GM23338 (cell line): ENCODE data around the gene CSTB. TPM values are rescaled to one million over a fixed set of nuclear protein-coding genes. Genes with fewer than 3 reads are reported as not detected.

Experiments used
- ATAC-seq: fragments of 200-7000 bp; cut with Tn5 transposase; 3 replicates; pipeline ENCODE4 v1.9.1; 2020
- DNase-seq: peaks from one replicate; pipeline ENCODE4 v3.0.0-alpha.2; 2015; ENCODE audit warnings: low spot score
- H2AFZ ChIP-seq: fragments of 200-600 bp; sonication (generic); 2 replicates; pipeline ENCODE4 v1.8.0; 2016; ENCODE audit warnings: antibody characterized with exemption, mild to moderate bottlenecking, moderate library complexity
- H3F3A ChIP-seq: fragments of 200-600 bp; sonication (generic); replicated peaks from 2 replicates; pipeline ENCODE4 v1.8.0; 2017; ENCODE audit warnings: antibody characterized with exemption, mixed run types, low read depth
- H3K27ac ChIP-seq: fragments of 200-600 bp; sonication (generic); 2 replicates; pipeline ENCODE4 v1.6.1; 2016; ENCODE audit warnings: low read depth
- H3K27me3 ChIP-seq: fragments of 200-600 bp; sonication (generic); 2 replicates; pipeline ENCODE4 v1.8.0; 2016; ENCODE audit warnings: mild to moderate bottlenecking, mixed run types, moderate library complexity; ENCODE audit not compliant: insufficient read depth
- H3K36me3 ChIP-seq: fragments of 200-600 bp; sonication (generic); 2 replicates; pipeline ENCODE4 v1.8.0; 2016; ENCODE audit warnings: mild to moderate bottlenecking; ENCODE audit not compliant: insufficient read depth
- H3K4me1 ChIP-seq: fragments of 200-600 bp; sonication (generic); 2 replicates; pipeline ENCODE4 v1.8.0; 2016; ENCODE audit warnings: mild to moderate bottlenecking, moderate library complexity; ENCODE audit not compliant: insufficient read depth
- H3K4me2 ChIP-seq: fragments of 200-600 bp; sonication (generic); 2 replicates; pipeline ENCODE4 v1.7.1; 2017; ENCODE audit warnings: mixed run types
- H3K4me3 ChIP-seq: fragments of 200-600 bp; sonication (generic); 2 replicates; pipeline ENCODE4 v1.6.1; 2016; ENCODE audit warnings: mixed run types
- H3K79me2 ChIP-seq: fragments of 200-600 bp; sonication (generic); replicated peaks from 2 replicates; pipeline ENCODE4 v1.8.0; 2017; ENCODE audit warnings: mild to moderate bottlenecking; ENCODE audit not compliant: insufficient read depth
- H3K9me2 ChIP-seq: fragments of 200-600 bp; sonication (generic); 2 replicates; pipeline ENCODE4 v1.8.0; 2017; ENCODE audit not compliant: insufficient read depth
- H4K20me1 ChIP-seq: fragments of 200-600 bp; sonication (generic); replicated peaks from 2 replicates; pipeline ENCODE4 v1.8.0; 2017; ENCODE audit warnings: mild to moderate bottlenecking; ENCODE audit not compliant: insufficient read depth
- H3K27ac Mint-ChIP-seq: 2 replicates; pipeline ENCODE4 v1.8.0; 2020; ENCODE audit warnings: inconsistent platforms, mild to moderate bottlenecking, moderate library complexity, mixed read lengths
- H3K27me3 Mint-ChIP-seq: 3 replicates; pipeline ENCODE4 v1.8.0; 2022; ENCODE audit warnings: low read depth, mild to moderate bottlenecking, moderate library complexity, mixed read lengths, inconsistent platforms; ENCODE audit not compliant: insufficient read depth, poor library complexity
- H3K36me3 Mint-ChIP-seq: 3 replicates; pipeline ENCODE4 v1.8.0; 2021; ENCODE audit warnings: low read depth, mild to moderate bottlenecking, inconsistent platforms, moderate library complexity, mixed read lengths
- H3K4me1 Mint-ChIP-seq: 3 replicates; pipeline ENCODE4 v1.8.0; 2020; ENCODE audit warnings: mild to moderate bottlenecking, inconsistent platforms, mixed read lengths
- H3K4me3 Mint-ChIP-seq: 3 replicates; pipeline ENCODE4 v1.8.0; 2021; ENCODE audit warnings: moderate library complexity, mild to moderate bottlenecking, inconsistent platforms, mixed read lengths
- H3K9me3 Mint-ChIP-seq: 3 replicates; pipeline ENCODE4 v1.8.0; 2020; ENCODE audit warnings: moderate library complexity, mild to moderate bottlenecking, inconsistent platforms, mixed read lengths
- CREB1 ChIP-seq: fragments of 250-450 bp; sonication (Bioruptor Pico); IDR thresholded peaks from 2 replicates; pipeline ENCODE4 v1.5.0; 2020; ENCODE audit warnings: low read depth, mild to moderate bottlenecking, moderate library complexity
- EZH2 ChIP-seq: fragments of 200-600 bp; sonication (generic); IDR thresholded peaks from one replicate; pipeline ENCODE4 v1.8.0; 2017; ENCODE audit warnings: antibody characterized with exemption, mild to moderate bottlenecking, low read depth; ENCODE audit not compliant: unreplicated experiment
- EZH2phosphoT487 ChIP-seq: fragments of 200-600 bp; sonication (generic); IDR thresholded peaks from one replicate; pipeline ENCODE4 v1.8.1; 2018; ENCODE audit warnings: antibody characterized with exemption; ENCODE audit not compliant: unreplicated experiment
- JUNB ChIP-seq: IDR thresholded peaks from one replicate; pipeline ENCODE4 v1.6.1; 2016; ENCODE audit warnings: antibody characterized with exemption; ENCODE audit not compliant: unreplicated experiment
- NANOG ChIP-seq: IDR thresholded peaks from 2 replicates; pipeline ENCODE4 v1.6.1; 2016; ENCODE audit warnings: antibody characterized with exemption, borderline replicate concordance
- POLR2AphosphoS5 ChIP-seq: IDR thresholded peaks from 2 replicates; pipeline ENCODE4 v1.6.1; 2016; ENCODE audit warnings: antibody characterized with exemption, low read depth
- STAT1 ChIP-seq: IDR thresholded peaks from one replicate; pipeline ENCODE4 v1.6.1; 2016; ENCODE audit warnings: antibody characterized with exemption; ENCODE audit not compliant: unreplicated experiment
- ZNF114 ChIP-seq: fragments of 250-450 bp; sonication (Bioruptor Pico); IDR thresholded peaks from 2 replicates; pipeline ENCODE4 v1.5.0; 2020; ENCODE audit warnings: mild to moderate bottlenecking, moderate library complexity
- ZNF331 ChIP-seq: fragments of 250-450 bp; sonication (Bioruptor Pico); IDR thresholded peaks from 2 replicates; pipeline ENCODE4 v1.5.0; 2020; ENCODE audit warnings: low read depth, mild to moderate bottlenecking, moderate library complexity
- polyA plus RNA-seq: library from polyadenylated mRNA; unstranded; fragments of >200 nt; fragmentation: Nextera tagmentation; extraction: Ambion mirVana; gene quantifications from 2 replicates; pipeline ENCODE4 v1.2.1, GENCODE V29; 2016
- total RNA-seq: library from RNA; depleted of rRNA; stranded (reverse); fragments of >200 nt; shearing (Covaris generic); gene quantifications from 2 replicates; pipeline ENCODE4 v1.2.3, GENCODE V29; 2014
- TF ChIP-seq, protein P1 (sequence below): IDR thresholded peaks from one replicate; pipeline ENCODE4 v1.6.1; 2018; ENCODE audit warnings: antibody characterized with exemption; ENCODE audit not compliant: unreplicated experiment
- TF ChIP-seq, protein P2 (sequence below), 2 experiments: fragments of 200-600 bp in 1 of 2; sonication (generic) in 1 of 2; conservative IDR thresholded peaks; 2 replicates each; pipeline versions ENCODE4 v1.5.1 to v1.6.1; 2016 to 2017; ENCODE audit warnings: antibody characterized with exemption in 2 of 2, low read depth in 2 of 2, mild to moderate bottlenecking in 2 of 2, moderate library complexity in 1 of 2
- TF ChIP-seq, protein P3 (sequence below): IDR thresholded peaks from 2 replicates; pipeline ENCODE4 v1.6.1; 2016; ENCODE audit warnings: antibody characterized with exemption
- TF ChIP-seq, protein P4 (sequence below): fragments of 250-450 bp; sonication (Bioruptor Pico); IDR thresholded peaks from 2 replicates; pipeline ENCODE4 v1.5.0; 2020; ENCODE audit warnings: mild to moderate bottlenecking, moderate library complexity

The CSTB gene
- total and polyA plus RNA-seq, 2 experiments from 2014 or later, result 10.0 to 142 TPM

DNA sequence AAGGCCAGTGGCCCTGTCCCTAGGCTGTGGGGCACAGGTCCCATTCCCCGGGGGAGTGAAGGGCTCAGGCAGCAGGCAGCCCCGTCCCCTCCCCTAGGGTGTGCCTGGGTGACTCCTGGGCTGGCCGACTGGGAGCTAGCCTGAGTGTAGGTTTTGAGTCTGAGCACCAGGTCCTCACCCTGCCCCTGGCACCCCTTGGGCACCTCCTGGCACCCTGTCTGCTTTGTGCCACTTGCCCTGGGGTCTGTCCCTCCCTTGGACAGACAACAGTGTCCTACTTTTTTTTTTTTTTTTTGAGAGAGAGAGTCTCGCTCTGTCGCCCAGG is 37.5 kb upstream of the CSTB start:
- Mint-ChIP-seq H3K27me3 (peaks cover 21% of the 10 kb centered on the region), H3K4me1 (peaks cover 14% of the 10 kb centered on the region), H3K4me3 (no peak overlapping the region), H3K9me3 (peaks cover 4% of the 10 kb centered on the region; the same call in 2 of the 3 replicates), H3K27ac (no peak overlapping the region), H3K36me3 (peaks cover under 1% of the 10 kb centered on the region; the same call in 2 of the 3 replicates)
- Histone ChIP-seq H3K9me2 (no peaks in the 10 kb centered on the region), H3K27ac (no peak overlapping the region), H3K27me3 (no peaks in the 10 kb centered on the region), H3K4me3 (no peak overlapping the region), H2AFZ (no peak overlapping the region), H3K79me2 (no peaks in the 10 kb centered on the region), H3F3A (peaks cover 6% of the 10 kb centered on the region; the same call in 1 of the 2 replicates), H3K4me2 (no peak overlapping the region), H3K36me3 (no peaks in the 10 kb centered on the region), H4K20me1 (no peaks in the 10 kb centered on the region), H3K4me1 (peaks cover 7% of the 10 kb centered on the region)
- TF ChIP-seq EZH2phosphoT487 (no peak), POLR2AphosphoS5 (no peak), ZNF114 (CRISPR knock-in tag) (no peak), JUNB (no peak), ZNF331 (no peak), EZH2 (no peak), STAT1 (no peak), NANOG (no peak), CREB1 (CRISPR knock-in tag) (no peak)
- TF ChIP-seq, protein P1, sequence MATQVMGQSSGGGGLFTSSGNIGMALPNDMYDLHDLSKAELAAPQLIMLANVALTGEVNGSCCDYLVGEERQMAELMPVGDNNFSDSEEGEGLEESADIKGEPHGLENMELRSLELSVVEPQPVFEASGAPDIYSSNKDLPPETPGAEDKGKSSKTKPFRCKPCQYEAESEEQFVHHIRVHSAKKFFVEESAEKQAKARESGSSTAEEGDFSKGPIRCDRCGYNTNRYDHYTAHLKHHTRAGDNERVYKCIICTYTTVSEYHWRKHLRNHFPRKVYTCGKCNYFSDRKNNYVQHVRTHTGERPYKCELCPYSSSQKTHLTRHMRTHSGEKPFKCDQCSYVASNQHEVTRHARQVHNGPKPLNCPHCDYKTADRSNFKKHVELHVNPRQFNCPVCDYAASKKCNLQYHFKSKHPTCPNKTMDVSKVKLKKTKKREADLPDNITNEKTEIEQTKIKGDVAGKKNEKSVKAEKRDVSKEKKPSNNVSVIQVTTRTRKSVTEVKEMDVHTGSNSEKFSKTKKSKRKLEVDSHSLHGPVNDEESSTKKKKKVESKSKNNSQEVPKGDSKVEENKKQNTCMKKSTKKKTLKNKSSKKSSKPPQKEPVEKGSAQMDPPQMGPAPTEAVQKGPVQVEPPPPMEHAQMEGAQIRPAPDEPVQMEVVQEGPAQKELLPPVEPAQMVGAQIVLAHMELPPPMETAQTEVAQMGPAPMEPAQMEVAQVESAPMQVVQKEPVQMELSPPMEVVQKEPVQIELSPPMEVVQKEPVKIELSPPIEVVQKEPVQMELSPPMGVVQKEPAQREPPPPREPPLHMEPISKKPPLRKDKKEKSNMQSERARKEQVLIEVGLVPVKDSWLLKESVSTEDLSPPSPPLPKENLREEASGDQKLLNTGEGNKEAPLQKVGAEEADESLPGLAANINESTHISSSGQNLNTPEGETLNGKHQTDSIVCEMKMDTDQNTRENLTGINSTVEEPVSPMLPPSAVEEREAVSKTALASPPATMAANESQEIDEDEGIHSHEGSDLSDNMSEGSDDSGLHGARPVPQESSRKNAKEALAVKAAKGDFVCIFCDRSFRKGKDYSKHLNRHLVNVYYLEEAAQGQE, result no peak
- TF ChIP-seq, protein P2, sequence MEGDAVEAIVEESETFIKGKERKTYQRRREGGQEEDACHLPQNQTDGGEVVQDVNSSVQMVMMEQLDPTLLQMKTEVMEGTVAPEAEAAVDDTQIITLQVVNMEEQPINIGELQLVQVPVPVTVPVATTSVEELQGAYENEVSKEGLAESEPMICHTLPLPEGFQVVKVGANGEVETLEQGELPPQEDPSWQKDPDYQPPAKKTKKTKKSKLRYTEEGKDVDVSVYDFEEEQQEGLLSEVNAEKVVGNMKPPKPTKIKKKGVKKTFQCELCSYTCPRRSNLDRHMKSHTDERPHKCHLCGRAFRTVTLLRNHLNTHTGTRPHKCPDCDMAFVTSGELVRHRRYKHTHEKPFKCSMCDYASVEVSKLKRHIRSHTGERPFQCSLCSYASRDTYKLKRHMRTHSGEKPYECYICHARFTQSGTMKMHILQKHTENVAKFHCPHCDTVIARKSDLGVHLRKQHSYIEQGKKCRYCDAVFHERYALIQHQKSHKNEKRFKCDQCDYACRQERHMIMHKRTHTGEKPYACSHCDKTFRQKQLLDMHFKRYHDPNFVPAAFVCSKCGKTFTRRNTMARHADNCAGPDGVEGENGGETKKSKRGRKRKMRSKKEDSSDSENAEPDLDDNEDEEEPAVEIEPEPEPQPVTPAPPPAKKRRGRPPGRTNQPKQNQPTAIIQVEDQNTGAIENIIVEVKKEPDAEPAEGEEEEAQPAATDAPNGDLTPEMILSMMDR (conservative IDR thresholded peaks at IDR 0.05; ENCODE audit: low read depth in 2 of 2), result no peak
- TF ChIP-seq, protein P3, sequence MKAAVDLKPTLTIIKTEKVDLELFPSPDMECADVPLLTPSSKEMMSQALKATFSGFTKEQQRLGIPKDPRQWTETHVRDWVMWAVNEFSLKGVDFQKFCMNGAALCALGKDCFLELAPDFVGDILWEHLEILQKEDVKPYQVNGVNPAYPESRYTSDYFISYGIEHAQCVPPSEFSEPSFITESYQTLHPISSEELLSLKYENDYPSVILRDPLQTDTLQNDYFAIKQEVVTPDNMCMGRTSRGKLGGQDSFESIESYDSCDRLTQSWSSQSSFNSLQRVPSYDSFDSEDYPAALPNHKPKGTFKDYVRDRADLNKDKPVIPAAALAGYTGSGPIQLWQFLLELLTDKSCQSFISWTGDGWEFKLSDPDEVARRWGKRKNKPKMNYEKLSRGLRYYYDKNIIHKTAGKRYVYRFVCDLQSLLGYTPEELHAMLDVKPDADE, result no peak
- TF ChIP-seq, protein P4, sequence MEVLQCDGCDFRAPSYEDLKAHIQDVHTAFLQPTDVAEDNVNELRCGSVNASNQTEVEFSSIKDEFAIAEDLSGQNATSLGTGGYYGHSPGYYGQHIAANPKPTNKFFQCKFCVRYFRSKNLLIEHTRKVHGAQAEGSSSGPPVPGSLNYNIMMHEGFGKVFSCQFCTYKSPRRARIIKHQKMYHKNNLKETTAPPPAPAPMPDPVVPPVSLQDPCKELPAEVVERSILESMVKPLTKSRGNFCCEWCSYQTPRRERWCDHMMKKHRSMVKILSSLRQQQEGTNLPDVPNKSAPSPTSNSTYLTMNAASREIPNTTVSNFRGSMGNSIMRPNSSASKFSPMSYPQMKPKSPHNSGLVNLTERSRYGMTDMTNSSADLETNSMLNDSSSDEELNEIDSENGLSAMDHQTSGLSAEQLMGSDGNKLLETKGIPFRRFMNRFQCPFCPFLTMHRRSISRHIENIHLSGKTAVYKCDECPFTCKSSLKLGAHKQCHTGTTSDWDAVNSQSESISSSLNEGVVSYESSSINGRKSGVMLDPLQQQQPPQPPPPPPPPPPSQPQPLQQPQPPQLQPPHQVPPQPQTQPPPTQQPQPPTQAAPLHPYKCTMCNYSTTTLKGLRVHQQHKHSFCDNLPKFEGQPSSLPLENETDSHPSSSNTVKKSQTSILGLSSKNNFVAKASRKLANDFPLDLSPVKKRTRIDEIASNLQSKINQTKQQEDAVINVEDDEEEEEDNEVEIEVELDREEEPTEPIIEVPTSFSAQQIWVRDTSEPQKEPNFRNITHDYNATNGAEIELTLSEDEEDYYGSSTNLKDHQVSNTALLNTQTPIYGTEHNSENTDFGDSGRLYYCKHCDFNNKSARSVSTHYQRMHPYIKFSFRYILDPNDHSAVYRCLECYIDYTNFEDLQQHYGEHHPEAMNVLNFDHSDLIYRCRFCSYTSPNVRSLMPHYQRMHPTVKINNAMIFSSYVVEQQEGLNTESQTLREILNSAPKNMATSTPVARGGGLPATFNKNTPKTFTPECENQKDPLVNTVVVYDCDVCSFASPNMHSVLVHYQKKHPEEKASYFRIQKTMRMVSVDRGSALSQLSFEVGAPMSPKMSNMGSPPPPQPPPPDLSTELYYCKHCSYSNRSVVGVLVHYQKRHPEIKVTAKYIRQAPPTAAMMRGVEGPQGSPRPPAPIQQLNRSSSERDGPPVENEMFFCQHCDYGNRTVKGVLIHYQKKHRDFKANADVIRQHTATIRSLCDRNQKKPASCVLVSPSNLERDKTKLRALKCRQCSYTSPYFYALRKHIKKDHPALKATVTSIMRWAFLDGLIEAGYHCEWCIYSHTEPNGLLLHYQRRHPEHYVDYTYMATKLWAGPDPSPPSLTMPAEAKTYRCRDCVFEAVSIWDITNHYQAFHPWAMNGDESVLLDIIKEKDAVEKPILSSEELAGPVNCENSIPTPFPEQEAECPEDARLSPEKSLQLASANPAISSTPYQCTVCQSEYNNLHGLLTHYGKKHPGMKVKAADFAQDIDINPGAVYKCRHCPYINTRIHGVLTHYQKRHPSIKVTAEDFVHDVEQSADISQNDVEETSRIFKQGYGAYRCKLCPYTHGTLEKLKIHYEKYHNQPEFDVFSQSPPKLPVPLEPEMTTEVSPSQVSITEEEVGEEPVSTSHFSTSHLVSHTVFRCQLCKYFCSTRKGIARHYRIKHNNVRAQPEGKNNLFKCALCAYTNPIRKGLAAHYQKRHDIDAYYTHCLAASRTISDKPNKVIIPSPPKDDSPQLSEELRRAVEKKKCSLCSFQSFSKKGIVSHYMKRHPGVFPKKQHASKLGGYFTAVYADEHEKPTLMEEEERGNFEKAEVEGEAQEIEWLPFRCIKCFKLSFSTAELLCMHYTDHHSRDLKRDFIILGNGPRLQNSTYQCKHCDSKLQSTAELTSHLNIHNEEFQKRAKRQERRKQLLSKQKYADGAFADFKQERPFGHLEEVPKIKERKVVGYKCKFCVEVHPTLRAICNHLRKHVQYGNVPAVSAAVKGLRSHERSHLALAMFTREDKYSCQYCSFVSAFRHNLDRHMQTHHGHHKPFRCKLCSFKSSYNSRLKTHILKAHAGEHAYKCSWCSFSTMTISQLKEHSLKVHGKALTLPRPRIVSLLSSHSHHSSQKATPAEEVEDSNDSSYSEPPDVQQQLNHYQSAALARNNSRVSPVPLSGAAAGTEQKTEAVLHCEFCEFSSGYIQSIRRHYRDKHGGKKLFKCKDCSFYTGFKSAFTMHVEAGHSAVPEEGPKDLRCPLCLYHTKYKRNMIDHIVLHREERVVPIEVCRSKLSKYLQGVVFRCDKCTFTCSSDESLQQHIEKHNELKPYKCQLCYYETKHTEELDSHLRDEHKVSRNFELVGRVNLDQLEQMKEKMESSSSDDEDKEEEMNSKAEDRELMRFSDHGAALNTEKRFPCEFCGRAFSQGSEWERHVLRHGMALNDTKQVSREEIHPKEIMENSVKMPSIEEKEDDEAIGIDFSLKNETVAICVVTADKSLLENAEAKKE (CRISPR knock-in tag), result no peak
- no peak for DNase-seq
- ATAC-seq, result no peak
